Tibial artery (tissue), 4 donors: ENCODE measurements around the gene ARHGAP18.

ENCODE experiments used
- DNase-seq, 2 donors: peaks; one replicate each; pipeline ENCODE4 v3.0.0-alpha.2; 2019
- H3K27ac ChIP-seq, 2 donors: fragments of 200-600 bp; sonication (generic) in 1 of 2; 1 replicate in 1 of 2; 2 replicates in 1 of 2; pipeline ENCODE4 v1.5.1; 2018 to 2019; ENCODE audit warnings: mild to moderate bottlenecking in 1 of 2
- H3K27me3 ChIP-seq, 2 donors: fragments of 200-600 bp; sonication (generic) in 1 of 2; one replicate each; pipeline versions ENCODE4 v1.5.1 to v1.6.0; 2016 to 2019
- H3K36me3 ChIP-seq, 3 donors: fragments of 200-600 bp; sonication (generic) in 2 of 3; one replicate each; pipeline ENCODE4 v1.5.1; 2016 to 2019; ENCODE audit warnings: mild to moderate bottlenecking in 2 of 3
- H3K4me1 ChIP-seq, 4 donors: fragments of 200-600 bp; sonication (generic) in 2 of 4; 1 replicate in 3 of 4; 2 replicates in 1 of 4; pipeline ENCODE4 v1.5.1; 2016 to 2019
- H3K4me3 ChIP-seq, 2 donors: fragments of 200-600 bp; sonication (generic) in 1 of 2; 1 replicate in 1 of 2; 2 replicates in 1 of 2; pipeline ENCODE4 v1.5.1; 2018 to 2019; ENCODE audit warnings: mild to moderate bottlenecking in 2 of 2
- H3K9me3 ChIP-seq, 3 donors: fragments of 200-600 bp; sonication (generic) in 1 of 3; one replicate each; pipeline ENCODE4 v1.5.1; 2016 to 2019
- CTCF ChIP-seq, 2 experiments: fragments of 200-600 bp in 1 of 2; fragments of 450-650 bp in 1 of 2; IDR thresholded peaks; one replicate each; pipeline ENCODE4 v1.5.1; 2017 to 2019; ENCODE audit warnings: antibody characterized with exemption in 2 of 2, mild to moderate bottlenecking in 1 of 2, moderate library complexity in 1 of 2
- intact Hi-C: fragments of 100-400 bp; cut with DNase I; formaldehyde crosslinking; loops from one replicate; pipeline ENCODE4 v1.15.0; 2023; ENCODE audit warnings: low total_unique reads

The ARHGAP18 gene

GRCh38 chr6:129606664-129607063, 103.3 kb downstream of the ARHGAP18 start:
- no peak for TF ChIP-seq CTCF (IDR thresholded peaks at IDR 0.05)
- Histone ChIP-seq H3K9me3 (no peaks in the 10 kb centered on the region), H3K36me3 (no peaks in the 10 kb centered on the region), H3K27me3 (no peaks in the 10 kb centered on the region), H3K27ac (no peak overlapping the region), H3K4me1 (no peaks in the 10 kb centered on the region), H3K4me3 (no peak overlapping the region)
- no peak for DNase-seq
- intact Hi-C loops, result no loop called here

- H3K4me3 ChIP-seq, result no peak overlapping the region
- no peak overlapping the region for H3K27ac ChIP-seq
- intact Hi-C loops, result no loop called here
- H3K36me3 ChIP-seq, result no peaks in the 10 kb centered on the region
- no peak for TF ChIP-seq CTCF (IDR thresholded peaks at IDR 0.05)
- peak in 1 of 2 donors; percentile 27 for DNase-seq
- H3K4me1 ChIP-seq, result no peaks in the 10 kb centered on the region
- H3K9me3 ChIP-seq, result no peaks in the 10 kb centered on the region
- no peaks in the 10 kb centered on the region for H3K27me3 ChIP-seq
Measured at GRCh38 chr6:129605967-129606366, 104.0 kb downstream of the ARHGAP18 start.

GRCh38 chr6:129605095-129605494, 104.9 kb downstream of the ARHGAP18 start:
- Histone ChIP-seq H3K4me3 (no peak overlapping the region), H3K9me3 (no peaks in the 10 kb centered on the region), H3K4me1 (no peaks in the 10 kb centered on the region), H3K27ac (no peak overlapping the region), H3K27me3 (no peaks in the 10 kb centered on the region), H3K36me3 (no peaks in the 10 kb centered on the region)
- TF ChIP-seq CTCF (IDR thresholded peaks at IDR 0.05), result no peak
- intact Hi-C loops, result no loop called here
- no peak for DNase-seq

- H3K27ac ChIP-seq, result no peak overlapping the region
- H3K4me1 ChIP-seq, result no peaks in the 10 kb centered on the region
- H3K27me3 ChIP-seq, result no peaks in the 10 kb centered on the region
- intact Hi-C loops, result no loop called here
- H3K36me3 ChIP-seq, result no peaks in the 10 kb centered on the region
- TF ChIP-seq CTCF (IDR thresholded peaks at IDR 0.05), result no peak
- no peak for DNase-seq
- no peak overlapping the region for H3K4me3 ChIP-seq
- H3K9me3 ChIP-seq, result no peaks in the 10 kb centered on the region
Measured at GRCh38 chr6:129604321-129604720, 105.7 kb downstream of the ARHGAP18 start.

DNA sequence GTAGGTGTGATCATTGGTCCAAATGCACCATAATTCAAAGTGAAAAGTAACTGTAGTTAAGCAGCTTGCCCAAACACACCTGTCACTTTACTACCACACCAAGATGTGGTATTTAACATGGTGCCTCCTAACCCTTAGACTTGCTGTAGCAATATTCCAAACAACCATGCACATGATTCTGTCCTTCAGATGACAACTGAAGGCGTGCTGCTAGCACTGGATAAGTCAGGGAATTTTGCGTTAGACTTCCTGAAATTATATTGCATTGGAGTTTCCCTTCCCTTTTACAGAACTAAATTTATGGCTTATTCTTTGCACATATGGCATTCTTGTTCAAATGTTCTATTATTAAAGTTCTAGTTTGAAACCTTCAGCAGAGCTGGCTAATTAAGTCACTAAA, 106.2 kb downstream of the ARHGAP18 start:
- no peaks in the 10 kb centered on the region for H3K9me3 ChIP-seq
- intact Hi-C loops, result no loop called here
- H3K27ac ChIP-seq, result no peak overlapping the region
- DNase-seq, result no peak
- H3K4me1 ChIP-seq, result no peaks in the 10 kb centered on the region
- no peak for TF ChIP-seq CTCF (IDR thresholded peaks at IDR 0.05)
- no peaks in the 10 kb centered on the region for H3K36me3 ChIP-seq
- no peaks in the 10 kb centered on the region for H3K27me3 ChIP-seq
- H3K4me3 ChIP-seq, result no peak overlapping the region

DNA sequence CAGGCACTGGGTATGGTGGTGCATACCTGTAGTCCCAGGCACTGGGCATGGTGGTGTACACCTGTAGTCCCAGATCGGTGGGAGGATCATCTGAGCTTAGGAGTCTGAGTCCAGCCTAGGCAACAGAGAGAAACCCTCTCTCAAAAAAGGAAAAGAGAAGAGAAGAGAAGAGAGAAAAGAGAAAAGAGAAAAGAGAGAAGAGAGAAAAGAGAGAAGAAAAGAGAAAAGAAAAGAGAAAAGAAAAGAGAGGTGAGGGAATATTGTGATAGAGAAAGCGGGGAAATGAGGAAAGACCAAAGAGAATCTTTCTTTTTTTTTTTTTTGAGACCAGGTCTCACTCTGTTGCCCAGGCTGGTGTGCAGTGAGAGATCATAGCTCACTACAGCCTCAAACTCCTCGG, 108.7 kb downstream of the ARHGAP18 start:
- intact Hi-C loops, result no loop called here

More for the DNA sequence above, 108.7 kb downstream of the ARHGAP18 start:
- Histone ChIP-seq H3K27ac (no peak overlapping the region), H3K9me3 (no peaks in the 10 kb centered on the region), H3K4me1 (no peaks in the 10 kb centered on the region), H3K4me3 (no peak overlapping the region), H3K36me3 (no peaks in the 10 kb centered on the region), H3K27me3 (no peaks in the 10 kb centered on the region)
- DNase-seq, result no peak
- no peak for TF ChIP-seq CTCF (IDR thresholded peaks at IDR 0.05)
